Hematopoietic multipotent progenitor cell treated with erythropoietin and hydrocortisone succinate and interleukin-3 and kit ligand, for 8 days (in vitro differentiated cells): Measurements from ENCODE around the gene CCBE1.
A peak's percentile ranks its signal among the peaks of the same experiment; 100 is the strongest.

Experiments used
- DNase-seq: peaks from one replicate; pipeline ENCODE4 v3.0.0-alpha.2; 2015

Gene CCBE1

DNA sequence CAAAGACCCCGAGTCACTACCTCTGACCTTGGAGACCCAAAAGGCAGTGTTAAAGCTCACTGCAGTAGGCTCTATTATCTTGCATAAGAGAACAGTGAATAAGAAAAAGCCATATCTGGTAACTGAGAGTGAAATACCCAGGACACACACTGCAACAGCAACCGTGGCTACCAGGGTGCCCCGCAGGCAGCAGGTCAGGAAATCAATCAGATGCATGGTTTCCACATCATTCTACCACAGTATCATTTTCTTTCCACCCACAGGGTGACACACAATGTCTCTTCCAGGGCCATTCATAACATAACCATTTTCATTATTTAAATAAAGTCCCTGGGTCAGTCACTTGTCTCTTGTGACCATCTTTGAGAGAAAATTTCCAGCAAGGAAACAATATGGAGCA is 131.3 kb downstream of the CCBE1 start:
- no peak for DNase-seq

DNA sequence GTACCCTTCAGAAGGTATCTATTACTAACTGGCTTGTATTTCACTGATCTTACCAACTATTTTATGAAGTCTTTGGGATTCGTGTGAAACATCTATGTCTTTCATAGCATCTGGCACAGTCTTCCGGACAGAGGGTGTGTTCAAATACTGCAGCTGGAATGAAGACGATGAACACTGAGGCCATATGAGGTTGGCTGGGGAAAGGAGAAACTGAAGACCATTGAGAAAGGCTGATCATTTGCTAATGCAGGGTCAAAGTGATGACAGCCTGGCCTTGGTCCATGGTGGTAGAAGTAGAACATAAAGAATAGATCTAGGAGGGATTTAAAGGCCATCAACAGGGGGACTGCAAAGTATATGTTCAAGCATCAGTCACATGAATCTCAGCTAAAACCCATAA is 132.7 kb downstream of the CCBE1 start:
- no peak for DNase-seq

DNA sequence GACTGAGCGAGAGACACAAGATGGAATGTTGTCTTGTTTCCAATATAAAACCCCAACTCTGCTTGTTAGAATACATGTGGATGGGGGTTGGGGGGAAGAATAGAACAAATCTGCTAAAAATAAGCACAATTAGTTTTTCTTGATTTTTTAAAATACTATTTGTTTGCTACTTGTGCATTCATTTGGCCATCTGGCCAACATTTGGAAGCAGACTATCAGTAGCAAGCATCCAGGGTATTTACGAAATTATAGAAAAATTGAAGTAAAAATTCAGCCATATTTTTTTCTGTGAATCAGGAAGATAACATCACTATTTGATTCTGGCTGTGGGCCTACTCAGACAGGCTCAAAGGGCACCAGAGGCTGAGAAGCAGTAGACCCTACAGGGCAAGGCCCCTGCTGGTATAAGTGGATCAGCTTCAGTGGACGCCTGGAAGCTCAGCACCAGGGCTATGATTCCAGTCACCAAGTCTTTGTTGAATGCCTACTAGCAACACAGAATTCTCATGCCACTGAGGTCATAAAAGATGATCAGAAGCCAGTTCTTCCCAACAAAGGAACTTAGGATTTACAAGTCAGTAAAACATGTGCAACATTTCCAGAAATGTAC is 133.9 kb downstream of the CCBE1 start:
- DNase-seq: no peak

DNA sequence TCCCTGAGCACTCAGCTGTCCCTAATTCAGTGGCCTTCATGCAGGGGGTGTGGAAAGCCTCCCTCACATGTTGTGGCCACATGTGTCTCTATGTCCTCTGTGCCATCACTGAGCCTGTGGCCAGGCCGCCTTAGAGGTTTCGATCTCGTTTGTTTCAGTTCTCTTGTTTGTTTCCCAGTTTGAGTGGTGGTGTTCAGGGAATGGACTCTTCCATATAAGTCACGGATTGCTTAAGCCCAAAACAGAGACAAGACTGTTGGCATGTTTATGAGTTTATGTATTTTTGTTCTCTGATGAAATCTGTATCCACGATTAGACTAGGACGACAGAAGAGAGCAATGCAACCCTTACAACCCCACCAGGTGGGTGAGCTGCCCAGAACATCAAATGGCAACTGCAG is 134.5 kb downstream of the CCBE1 start:
- no peak for DNase-seq

DNA sequence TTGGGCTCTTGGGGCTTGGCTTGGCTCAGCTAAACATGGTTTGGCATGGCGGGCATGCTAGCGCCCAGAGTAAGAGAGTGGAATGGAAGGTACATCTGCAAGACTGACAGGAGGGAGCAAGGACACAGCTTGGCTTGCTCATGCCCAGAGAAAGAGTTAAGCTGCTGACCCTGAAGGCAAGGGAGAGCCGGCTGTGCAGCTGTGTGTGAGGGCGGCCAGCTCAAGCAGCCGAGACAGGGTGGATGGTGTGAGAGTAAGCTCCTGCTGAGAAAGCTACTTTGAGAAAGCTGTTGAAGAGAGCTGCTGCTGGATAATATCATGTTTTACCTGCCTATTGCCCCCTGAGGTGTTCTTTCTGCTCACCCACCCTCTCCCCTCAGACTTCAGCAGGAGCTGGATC is 135.6 kb downstream of the CCBE1 start:
- no peak for DNase-seq

DNA sequence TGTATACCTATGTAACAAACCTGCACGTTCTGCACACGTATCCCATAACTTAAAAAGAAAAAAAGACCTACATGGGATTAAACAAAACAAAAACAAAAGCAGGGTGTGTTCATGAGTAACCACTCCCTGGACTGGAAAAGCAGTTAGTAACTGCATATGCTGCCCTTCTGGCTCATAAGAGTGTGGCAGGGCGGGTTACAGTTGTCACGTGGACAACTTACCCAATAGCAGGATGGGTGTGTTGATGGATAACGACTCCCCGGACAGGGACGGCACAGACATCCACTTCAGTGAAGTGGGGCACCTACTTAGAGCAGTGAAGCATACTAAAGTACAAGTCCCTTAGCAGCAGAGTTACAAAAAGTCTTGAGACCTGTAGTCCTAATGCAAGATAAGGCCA is 136.7 kb downstream of the CCBE1 start:
- DNase-seq: no peak

DNA sequence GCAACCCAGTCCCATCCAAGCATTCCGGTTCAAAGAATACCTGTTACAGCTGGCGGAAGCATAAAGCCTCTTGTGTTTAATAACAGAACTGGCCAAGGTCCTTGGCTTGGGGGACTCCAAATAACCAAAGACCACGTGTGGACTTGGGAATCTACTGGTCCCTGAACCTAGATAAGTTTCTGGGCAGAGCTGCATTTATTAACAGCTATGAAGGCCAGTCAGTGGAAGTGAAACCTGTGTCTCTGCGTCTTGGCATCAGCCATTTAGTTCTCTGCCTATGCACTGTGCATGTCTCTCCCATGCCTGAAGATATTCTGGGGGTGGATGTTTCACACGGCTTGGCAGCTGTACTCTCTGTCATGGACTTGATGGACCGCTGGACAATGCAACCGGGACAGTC is 137.7 kb downstream of the CCBE1 start:
- DNase-seq: no peak

DNA sequence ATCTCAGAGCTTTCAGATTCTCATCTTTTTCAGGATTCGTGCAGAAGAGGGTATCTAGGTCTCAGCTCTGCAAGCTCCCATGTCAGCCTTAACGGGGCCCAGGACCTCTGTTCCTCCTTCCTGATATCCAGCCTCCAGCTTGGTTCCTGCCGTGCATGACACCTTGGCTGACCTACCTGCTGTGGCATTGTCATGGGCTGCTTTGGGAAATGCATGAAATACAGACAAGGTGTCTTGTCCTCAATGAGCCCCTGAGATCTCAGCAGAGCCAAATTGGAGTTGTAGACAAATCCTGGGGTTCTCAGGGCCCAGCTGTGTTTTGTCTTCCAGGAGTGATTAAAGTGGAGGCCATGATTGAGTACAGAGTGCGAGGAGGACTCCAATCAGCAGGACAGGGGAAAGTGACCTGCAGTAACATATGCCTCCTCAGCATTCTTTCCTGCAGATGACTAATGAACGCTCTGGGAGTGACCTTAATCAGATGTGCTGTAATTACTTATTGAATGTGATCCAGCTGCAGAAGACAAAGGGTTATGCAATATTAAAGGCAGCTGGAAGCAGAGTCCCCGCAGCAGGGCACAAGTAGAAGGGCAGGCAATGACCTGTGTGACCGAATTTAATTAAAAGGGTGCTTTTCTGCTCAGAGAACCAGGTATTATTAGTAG is 141.1 kb downstream of the CCBE1 start:
- no peak for DNase-seq

DNA sequence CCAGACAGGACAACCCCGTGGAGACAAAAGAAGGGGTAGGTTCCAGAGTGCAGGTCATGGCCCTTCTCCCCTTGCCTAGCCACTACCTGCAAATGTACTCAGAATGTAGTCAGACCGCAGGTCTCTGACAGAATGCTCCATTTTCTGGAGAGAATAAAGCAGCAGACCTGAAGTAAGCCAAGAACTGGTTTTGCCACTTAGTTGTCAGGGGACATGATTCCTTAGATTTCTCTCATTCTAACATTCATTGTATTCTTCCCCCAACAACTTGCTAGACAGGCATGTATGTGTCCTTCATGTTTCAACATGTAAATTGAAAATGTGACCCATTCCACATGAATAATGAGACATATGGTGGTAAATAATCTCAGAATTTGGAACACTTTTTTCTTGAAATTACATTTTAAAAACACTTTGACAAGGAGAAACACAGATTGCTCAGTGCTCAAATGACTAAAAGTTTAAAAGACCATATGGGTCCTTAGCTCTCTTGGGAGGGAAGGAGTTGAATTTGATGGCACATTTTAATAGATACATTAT is 142.4 kb downstream of the CCBE1 start:
- no peak for DNase-seq

DNA sequence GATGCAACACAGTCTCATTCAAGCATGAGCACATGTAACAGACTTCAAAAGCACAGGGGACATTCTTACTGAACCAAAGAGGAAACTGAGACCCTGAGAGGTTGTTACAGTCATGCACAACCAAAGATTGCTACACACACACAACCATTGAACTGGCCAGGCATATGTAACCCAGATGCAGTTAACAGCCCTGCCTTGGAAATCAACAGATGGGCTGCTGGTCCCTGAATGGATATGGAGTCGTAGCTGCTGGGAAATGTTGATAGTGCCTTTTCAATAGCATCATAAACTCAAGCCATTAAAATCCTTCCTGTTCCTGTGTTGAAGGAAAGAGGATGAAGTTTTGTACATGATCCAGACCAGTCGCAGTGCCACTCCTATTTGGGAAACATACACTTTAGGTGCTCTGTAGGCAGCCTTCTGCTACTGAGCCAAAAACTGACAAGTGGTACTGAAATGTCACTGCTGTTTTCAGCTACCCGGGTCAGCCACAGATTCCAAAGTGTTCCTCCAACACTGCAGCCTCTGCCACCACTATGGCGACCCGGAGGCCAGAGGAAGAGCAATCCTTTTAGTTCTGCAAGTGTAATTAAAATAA is 143.9 kb downstream of the CCBE1 start:
- no peak for DNase-seq

DNA sequence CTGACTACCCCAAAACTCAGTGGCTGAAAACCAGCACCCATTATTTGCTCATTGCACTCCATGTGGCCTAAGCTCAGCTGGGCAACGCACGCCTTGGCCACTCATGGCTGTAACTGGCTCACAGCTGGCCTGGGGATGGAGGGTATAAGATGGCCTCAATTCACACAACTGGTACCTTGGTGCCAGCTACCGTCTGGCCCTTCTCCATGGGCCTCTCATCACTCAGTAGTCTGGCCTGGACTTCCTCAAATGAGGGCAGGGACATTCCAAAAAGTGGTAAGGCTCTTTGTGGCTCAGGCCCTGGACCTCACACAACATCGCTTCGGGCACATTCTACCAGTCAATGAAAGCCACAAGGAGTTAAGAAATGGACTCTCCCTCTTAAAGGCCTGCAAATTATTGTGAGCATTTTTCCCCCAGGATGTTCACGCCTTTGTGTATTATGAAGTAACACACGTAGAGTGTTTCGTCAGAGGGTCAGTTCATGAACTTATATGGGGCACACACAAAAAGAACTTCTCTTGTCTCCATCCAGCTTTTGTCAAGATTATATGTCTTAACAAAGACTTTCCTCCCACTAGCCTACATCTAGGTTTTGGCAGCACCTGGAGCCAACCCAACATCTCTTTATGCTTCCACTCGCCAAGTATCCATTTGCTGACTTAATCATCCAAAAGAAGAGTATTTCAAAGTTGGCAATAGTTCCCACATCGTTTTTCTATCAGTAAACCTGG is 145.2 kb downstream of the CCBE1 start:
- DNase-seq: no peak

DNA sequence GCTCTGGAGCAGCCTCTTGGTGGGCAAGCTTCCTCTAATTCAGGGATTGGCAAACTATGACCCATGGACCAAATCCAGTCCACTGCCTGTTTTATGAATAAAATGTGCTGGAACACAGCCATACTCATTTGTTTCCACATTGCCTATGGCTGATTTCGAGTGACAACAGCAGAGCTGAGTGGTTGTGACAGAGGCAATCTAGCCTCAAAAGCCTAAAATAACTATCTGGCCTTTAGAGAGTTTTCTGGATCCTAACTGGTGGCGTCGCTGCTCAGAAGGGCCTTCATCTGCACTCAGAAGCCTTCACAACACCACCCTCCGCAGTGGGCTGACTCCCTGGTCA is 147.1 kb downstream of the CCBE1 start:
- no peak for DNase-seq

DNA sequence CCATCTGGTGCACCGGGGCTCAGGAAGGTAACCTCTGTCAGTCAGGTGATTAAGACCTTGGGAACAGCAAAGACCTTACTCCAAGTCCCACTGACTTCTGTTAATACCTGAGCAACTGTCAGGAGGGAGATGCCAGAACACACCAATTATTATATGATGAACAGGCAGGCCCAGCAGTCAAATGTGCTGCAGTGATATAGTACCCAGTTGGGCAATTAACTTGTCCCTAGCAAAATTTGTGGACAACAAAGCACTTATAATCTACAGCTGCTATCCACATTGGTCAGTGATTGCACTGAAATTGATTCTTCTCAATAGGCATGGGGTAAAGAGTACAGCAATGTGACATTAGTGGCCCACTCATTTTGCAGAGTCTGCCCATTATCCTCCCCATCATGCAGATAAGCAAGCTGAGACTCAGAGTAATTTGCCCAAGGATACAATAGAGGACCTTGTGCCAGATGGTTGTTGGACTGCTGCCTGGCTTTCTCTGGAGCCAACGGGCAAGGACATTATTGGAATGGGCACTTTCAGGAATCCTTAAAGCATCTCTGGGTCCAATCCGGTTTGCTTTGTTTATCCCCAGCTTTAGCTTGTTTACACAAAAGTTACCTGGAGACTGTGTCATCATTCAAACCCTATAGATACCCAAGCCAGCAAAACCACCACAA is 147.6 kb downstream of the CCBE1 start:
- no peak for DNase-seq

DNA sequence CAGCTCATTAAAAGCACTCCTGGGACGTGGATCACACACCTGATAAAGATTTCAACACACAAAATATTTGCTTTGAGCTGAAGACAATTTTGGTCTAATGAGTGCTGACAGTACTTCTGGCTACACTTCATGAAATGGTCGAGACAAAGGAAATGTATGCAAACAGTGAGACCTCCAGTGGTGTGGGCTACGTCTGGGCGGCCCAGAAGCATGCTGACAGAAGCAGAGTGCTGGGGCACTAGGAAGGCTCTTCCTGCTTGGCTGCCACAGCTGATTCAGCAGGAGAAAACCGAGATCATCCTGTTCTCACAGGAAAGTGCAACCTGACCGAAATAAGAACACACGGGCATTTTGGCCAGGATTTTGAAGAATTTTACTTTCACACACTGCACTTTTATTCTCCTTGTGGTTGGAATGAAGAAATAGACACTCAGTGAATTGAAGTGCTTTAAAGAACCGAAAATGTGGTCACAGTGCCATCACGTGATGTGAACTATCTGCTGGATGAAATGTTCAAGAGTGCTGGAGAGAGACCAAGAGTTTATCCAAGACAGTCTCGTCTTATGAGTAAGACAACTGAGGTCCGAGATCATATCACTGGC is 149.5 kb downstream of the CCBE1 start:
- peak; percentile 24 for DNase-seq

DNA sequence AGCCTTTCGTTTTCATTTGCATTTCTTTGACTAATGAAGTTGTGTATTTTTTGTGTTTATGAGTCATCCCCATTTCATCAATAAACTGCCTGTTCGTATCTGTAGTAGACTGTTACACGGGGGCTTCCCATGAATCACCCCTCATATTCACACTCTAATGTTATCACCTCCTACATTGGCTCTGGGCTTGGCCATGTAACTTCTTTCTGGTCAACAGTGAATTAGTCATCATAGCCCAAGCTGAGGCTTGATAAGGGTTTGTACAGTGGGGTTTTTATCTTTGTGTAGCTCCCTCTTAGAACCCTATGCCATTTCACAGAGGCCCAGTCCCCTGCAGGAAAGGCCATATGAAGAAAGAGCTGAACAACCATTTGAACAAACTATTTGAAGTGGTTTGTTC is 151.0 kb downstream of the CCBE1 start:
- DNase-seq: peak; percentile 81

DNA sequence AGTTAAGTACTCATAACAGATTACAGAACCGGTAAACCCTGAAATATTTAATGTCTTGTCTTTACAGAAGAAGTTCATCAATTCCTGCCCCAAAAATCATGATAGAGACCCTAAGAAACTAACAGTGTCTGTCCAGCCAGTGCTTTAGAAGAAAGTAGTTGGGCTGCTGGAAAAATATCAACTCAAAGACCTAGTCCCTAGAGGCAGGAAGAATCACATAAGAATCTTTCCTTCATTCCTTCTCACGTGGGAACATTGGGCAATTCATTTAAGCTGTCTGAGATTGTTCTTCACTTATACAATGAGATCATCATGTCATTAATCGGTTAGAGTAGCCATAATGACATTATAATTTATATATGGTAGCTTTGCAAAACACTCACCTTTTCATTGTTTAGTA is 156.4 kb downstream of the CCBE1 start:
- no peak for DNase-seq

DNA sequence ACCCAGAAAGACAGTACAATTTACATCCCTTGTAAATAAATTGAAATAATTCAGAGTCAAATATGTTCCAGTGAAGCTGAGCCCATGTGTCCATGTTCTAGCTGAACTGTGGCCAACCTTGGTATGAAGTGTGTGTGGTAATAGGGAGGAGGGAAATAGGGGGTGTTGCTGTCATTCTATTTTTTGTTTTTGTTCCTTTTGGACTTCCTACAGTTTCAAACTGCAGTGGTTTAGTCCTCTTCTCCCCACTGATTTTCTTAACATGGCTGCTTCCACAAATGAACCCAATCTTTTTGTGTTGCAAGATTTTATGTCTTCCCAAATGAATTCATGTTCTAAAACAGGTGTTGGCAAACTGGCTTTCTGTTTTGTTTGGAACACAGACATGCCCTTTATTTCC is 156.9 kb downstream of the CCBE1 start:
- no peak for DNase-seq

DNA sequence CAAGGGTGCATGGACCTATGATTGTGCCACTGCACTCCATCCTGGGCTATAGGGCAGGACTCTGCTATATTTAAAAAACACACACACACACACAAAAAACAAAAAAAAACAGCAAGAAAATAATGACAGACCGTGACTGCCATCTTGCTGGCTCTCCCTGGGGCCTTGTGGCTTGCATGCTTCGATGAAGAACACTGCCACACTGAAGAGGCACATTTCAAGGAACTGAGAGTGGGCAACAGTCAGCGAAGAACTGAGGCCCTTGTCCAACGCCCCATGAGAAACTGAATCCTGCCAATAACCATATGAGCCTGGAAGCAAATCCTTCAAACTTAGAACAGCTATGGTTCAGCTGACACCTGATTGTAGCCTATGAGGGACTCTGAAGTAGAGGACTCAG is 158.1 kb downstream of the CCBE1 start:
- no peak for DNase-seq

DNA sequence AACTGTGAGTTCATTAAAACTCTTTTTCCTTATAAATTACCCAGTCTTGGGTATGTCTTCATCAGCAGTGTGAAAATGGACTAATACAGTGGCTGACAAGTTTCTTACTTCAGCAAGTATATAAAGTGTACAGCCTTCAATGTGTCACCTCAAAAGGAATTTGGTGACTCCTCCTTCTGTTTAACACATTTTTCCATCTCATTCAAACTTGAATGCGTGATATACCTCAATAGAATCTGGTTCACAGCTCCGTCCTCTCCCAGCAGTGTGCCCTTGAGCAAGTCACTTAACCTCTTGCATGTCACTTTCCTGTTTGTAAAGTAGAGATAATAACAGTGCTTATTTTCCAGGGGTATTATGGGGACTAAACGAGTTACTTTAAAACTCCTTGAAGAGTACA is 159.6 kb downstream of the CCBE1 start:
- no peak for DNase-seq

DNA sequence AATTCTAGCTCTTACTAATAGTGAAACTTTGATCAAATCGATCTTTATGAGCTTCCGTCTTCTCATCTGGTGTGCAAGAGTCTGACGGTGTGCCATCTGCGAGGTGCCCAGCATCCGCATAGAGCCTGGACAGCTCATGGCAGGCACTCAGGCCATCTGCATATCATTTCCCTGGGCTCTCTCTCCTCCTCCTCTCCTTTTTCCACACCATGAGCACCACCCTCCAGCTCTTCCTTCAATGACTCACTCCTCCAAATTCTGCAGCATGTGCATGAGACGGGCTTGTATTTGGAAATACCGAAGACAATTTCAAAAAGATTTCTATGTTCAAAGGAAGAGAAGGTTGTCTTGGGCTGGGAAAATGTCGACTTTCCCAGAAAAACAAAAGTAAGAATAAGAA is 161.1 kb downstream of the CCBE1 start:
- no peak for DNase-seq

DNA sequence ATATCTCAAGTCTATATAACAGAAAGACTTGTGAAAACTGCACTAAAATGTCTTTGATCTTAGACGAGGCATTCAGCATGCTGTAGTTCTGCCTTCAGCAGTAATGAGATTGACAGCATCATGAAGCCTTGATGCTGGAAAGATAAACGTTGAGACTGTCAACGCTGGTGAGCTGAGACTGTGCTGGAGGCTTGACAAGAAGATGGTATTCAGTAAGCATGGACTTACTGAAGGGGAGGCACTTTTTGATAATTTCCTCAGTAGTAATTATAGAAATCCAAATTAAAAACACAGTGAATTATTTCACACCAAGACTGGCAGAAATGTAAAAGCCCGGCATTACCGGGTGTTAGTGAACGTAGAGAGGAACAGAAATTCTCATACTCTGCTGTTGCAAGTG is 162.2 kb downstream of the CCBE1 start:
- DNase-seq: no peak

DNA sequence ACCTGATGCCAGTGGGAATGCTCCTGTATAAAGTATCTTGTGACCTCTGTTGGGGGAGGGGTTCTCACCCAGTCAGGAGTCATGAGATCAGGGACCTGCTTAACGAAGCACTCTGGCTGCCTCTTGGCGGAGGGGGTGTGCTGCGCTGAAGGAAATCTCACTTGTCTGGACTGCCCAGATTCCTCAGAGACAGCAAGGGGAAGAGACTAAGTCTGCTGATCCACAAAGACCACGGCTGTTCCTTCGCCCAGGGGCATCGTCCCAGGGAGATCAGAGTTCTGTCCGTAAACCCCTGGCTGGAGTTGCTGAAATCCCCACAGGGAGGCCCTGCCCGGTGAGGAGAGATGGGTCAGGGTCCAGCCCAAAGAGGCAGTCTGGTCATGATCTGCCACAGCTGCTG is 168.4 kb downstream of the CCBE1 start:
- no peak for DNase-seq
